HG03342 (cell line): ENCODE measurements around the gene EIF2D.
A peak's percentile ranks its signal among the peaks of the same experiment; 100 is the strongest.

ENCODE experiments used
- ATAC-seq: cut with Tn5 transposase; IDR thresholded peaks from one replicate; pipeline ENCODE4 v1.9.1; 2021; ENCODE audit warnings: mild to moderate bottlenecking, moderate library complexity; ENCODE audit not compliant: unreplicated experiment

EIF2D gene

DNA sequence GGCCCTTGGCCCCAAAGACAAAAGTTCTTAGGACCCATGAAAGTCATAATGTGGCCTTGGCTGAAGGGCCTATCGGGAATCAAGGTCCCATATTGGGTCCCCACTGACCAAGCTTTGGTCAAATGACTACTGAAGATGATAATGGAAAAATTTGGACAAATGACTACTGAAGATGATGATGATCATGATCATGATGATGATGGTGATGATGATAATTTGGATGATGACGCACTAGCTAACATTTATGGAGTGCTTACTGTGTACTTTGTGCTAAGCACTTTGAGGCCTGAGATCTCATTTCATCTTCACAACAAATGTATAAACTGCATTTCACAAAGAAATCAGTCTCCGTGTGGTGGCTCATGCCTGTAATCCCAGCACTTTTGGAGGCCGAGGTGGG lies 39.4 kb downstream of the EIF2D start:
- no peak for ATAC-seq

DNA sequence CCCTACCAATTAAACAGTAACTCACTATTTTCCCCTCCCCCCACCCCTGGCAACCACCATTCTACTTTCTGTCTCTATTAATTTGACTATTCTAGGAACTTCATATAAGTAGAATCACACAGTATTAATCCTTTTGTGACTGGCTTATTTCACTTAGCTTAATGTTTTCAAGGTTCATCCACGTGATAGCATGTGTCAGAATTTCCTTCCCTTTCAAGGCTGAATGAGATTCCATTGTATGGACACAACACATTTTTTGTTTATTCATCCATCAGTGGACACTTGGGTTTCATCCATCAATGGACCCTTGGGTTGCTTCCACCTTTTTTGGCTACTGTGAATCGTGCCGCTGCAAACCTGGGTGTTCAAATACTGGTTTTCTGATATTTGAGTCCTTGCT lies 41.7 kb downstream of the EIF2D start:
- no peak for ATAC-seq

DNA sequence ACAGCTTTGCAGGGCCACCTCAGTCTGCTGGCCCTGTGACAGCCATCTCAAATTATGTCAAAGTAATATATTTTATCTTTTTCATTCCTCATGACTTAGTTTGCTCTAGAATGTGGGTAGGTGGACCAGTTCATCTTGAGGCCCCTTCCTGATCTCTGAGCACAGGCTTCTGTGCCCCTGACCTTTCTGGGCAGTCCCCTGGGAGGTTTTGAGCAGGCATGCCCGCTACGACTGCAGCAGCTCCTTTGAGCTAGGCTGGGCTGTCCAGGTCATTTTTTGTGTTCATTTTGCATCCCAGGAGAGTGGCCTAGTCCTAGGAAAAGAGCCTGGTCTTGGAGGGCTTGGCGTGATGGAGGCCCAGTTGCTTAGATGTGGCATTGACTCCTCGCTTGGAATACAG lies 42.7 kb downstream of the EIF2D start:
- ATAC-seq = no peak

DNA sequence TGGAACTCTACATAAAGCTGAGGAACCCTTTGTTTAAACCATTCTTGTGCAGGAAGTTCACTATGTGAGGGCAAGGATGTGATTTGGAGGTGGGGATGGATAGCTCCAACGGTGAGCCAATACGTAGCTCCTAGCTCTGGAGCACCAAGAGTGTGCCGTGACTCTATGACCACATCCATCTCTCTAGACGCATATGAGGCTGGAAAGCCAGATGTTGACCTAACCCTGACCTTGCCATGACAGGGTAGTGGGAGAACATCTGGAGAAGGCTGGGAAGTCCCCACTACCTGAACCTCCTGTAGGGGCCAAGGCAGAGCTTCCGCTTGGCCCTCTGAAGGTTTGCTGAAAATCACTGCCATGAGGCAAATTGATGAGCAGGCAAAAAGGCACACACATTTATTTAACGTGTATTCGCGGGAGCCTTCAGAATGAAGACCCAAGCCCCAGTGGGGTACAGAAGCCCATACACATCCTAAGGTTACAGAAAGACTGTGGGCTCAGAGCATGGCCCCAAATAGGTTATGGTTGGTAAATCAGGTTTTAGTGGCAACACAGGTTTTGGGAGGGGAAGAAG lies 43.4 kb downstream of the EIF2D start:
- ATAC-seq = no peak

DNA sequence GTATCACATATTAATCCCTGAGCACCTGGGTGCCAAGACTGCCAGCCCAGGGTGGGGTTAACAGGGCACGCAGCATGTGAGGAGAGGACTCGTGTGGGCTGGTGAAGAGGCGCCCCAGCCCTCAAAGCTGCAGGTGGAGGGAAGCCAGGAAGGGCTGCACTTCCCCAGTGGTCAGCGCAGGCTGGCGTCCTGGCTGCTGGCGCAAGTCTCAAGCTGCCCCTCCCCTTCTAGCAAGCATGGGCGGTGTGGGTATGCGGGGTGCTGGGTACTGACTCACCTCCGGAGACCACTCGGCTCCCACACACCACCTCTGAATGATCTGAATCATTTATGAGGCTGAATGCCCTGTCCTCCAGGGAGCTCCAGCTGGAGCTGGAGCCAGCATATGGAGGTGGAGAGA lies 44.0 kb downstream of the EIF2D start:
- no peak for ATAC-seq

DNA sequence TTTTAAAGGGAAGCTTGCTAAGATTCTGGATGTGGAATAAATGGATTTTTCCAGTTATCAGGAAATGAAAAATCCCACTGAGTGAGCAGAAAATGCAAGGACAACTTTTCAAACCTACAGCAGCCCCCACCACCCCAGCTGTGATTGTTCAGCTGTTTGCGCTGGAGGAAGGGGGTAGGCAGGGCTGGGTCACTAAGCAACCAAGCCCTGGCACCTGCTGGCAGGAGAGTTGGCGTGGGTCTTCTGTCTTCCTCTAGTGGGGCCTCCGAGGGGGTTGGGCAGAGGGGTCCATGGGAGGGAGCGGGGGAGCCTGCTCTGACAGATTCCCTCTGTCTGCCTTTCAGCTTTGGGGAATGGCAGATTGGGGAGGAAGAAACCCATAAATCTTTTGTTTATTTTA lies 45.3 kb downstream of the EIF2D start:
- no peak for ATAC-seq

DNA sequence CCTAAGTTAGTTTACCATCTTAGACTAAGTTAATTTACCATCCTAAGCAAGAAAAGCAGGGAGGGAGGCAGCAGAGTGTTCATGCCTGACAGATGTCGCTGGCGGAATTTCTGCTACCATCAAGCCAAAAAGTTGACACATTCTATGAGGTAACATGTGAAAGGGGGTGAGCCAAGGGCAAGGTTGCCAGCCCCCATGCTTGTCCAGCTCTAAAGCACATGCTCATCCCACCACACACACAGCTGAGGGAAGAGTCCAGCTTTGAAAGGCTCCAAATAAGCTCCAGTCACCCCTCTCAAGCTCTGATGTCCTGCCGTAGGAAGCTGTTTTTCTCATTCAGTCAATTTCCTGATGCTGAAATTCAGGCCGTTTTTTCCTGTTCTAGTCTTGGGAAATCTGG lies 46.3 kb downstream of the EIF2D start:
- no peak for ATAC-seq

DNA sequence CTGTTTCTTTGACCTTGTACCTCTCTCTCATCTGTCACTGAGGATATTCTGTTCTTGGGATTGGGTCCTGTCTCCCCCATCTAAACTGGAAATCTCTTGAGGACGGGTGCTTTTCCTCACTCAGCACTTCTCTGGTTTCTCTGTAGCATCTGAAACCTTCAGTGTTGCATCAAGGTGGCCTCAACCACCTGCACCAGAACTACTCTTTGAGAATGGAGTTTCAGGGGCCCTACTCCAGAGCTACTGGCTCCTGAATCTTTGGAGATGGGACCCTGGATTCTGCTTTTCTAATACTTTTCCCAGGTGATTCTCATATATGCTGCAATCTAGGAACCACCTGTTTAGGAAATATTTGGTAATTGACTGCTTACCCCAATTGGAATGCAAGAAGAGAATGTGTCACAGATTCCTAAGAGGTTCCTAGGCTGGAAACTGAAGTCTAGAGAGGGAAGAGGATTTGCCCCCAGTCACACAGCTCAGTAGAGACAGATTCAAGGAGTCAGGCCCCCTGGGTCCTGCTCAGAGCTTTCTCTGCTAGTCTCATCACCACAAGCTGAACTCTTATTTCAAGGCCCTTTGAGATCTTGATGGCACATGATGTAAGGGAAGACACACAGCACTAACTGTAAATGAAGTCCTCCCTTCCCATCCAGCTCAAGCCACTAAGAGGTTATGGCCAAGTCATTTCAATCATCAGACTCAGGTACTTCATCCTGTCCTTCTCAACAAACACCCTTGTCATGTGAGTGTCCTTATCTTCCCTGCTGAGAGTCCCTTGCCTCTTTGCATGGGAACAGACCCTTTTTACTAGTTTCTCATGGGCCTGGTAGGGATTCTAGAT lies 48.7 kb downstream of the EIF2D start:
- peak; percentile 45 for ATAC-seq

DNA sequence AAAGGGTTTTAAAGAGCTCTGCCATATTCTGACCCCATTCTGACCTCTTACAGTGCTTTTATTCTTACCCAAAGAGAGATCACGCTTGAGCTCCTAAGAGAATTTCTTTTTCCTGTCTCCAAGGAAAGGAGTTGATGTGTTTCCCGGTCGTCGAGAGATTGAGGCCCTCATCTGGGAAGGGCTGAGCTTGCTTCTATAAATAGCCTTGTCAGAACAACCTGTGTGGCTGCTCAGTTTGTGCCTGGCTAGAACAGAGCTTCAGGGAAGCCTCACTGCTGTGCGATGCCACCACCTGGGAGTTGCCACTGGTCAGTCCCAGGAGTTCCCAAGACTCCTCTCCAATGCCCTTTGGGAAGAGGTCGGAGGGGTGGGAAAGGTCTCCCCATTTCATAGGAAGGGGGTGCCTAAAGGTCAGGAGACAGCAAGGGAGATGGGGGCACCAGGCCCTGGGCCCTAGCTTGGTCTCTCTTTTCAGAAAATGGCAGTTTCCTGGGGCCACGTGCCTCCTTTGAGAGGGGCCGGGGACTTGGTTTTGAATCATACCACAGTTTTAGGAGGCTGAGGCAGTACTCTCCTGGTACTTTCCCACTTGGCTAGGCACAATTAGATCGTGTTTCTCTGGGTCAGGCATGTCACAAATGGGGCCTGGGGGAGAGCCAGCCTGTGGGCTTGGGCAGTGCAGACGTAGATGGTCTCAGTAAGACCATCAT lies 52.1 kb downstream of the EIF2D start:
- ATAC-seq = no peak

DNA sequence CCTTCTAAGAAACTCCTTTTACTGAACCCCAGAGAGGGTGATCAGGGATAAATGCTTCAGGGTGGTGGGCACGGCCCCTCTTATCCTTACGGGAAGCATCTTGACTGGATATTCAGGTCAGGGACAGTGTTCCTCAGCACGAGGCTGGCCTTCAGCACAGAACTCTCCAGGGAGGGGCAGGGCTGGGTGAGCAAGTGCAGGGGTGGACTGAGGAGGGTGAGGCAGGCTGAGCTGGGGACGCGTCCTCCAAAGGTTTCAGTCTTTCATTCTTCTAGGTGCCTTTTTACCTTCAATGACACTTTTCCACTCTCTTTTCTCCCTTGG lies 52.6 kb downstream of the EIF2D start:
- no peak for ATAC-seq

DNA sequence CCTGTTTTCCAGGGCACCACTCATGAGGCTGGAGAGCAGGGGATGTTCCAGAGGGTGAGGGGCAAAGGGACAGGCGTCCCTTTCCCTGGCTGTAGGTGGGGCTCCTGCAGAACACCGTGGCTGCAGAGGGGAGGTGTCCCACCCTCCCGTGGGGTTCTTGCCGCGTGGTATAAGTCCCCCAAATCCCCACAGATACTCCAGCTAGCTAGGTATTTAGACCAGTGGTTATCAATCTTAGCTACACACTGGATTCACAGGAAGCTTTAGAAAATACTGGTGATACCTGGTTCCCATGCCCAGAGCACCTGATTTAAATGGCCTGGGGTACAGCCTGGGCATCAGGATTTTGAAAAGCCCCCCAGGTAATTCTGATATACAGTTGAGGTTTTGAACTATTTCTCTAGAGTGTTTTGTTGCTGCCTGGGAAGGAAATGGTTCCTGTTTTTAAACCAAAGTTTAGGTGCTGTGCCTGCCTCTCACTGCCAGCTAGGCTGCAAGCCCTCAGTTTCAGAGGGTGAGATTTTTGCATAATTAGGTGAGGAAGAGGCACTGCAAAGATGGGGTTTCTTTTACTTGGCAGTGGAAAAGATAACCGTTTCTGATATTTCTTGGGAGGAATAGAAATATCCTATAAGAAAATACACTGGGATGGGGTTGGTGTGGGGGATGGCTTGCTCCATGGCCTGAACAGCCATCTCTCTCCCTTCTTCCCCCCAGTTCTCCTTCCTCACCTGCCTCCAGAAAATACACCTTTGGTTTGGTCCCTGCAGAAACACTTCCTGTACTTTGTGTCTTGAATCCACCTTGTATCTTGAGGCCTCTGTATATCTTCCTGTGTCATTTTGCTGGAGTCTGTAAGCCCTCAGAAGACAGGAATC lies 53.2 kb downstream of the EIF2D start:
- ATAC-seq = no peak

DNA sequence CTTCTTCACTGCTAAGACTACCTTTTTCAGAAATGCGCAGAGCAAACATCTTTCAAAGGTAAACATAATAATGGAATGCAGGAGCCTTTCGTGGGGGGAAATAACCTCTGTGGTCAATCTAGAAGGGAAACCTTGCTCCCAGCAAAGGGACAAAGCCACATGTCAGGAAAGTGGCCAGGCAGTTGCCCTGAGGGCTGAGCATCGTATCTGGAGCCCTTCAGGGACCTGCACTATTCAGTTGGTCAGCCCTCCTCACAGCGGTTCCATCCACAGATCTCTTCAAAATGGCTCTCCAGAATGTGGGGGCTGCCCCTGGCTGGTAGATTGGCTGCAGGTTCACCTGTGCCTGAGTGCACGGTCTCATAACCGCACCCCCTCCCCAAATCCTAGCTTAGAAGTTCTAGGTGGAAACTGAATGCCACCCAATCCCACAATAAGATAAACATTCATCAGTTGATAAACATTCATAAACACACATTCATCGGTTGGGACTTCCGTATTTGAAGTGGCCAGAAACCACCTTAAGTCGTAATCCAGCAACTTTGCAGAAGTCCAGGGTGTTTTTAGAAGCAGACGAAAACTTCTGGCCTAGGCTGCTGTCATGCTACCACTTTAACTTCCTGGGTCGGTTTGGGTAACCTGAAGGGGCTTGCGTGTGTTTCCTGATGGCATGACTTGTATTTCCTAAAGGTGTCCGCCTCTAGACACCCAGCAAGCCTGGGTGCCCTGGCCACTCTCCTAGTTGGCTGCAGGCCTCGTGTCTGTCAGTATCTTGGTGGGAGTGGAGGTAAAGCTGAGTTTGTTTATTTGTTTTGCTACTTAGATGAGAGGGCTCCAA lies 54.4 kb downstream of the EIF2D start:
- no peak for ATAC-seq

DNA sequence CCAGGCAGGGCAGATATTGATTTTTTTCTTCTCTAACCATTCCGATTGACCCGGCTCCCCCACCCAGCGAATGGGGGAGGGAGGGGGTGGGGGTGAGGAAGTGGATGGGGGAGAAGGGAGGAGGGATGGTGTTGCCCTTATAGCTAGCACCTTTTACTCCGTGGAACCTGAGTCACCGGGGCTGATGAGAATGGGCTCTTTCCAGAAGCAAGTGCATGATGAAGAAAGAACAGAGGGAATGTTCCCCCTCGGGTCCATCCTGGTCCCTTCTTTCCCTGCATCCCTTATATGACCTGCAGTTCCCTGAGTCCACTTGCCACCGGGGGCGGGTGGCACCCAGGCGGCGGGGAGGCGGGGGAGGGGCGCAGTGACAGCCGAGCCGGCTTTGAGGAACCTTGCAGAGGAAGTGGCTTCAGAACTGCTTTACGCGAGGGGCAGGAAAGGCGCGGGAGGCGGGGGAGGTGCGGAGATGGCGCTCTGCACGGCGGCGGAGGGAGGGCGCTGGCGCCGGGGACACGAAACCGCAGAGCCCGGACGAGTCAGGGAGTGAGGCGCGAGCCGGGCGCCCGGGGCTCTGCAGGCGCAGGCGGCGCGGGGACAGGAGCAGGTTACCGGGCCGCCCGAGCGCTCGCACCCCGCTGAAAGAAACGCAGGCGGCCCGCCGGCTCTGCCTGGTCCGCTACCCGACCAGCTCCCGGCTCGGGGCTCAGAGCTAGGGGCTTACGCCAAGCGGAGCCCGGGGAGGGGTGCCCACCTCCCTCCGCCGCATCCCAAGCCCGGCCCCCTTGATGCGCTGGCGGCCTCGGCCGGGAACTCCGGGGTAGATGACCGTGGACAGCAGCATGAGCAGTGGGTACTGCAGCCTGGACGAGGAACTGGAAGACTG lies 55.3 kb downstream of the EIF2D start:
- peak; percentile 47 for ATAC-seq

DNA sequence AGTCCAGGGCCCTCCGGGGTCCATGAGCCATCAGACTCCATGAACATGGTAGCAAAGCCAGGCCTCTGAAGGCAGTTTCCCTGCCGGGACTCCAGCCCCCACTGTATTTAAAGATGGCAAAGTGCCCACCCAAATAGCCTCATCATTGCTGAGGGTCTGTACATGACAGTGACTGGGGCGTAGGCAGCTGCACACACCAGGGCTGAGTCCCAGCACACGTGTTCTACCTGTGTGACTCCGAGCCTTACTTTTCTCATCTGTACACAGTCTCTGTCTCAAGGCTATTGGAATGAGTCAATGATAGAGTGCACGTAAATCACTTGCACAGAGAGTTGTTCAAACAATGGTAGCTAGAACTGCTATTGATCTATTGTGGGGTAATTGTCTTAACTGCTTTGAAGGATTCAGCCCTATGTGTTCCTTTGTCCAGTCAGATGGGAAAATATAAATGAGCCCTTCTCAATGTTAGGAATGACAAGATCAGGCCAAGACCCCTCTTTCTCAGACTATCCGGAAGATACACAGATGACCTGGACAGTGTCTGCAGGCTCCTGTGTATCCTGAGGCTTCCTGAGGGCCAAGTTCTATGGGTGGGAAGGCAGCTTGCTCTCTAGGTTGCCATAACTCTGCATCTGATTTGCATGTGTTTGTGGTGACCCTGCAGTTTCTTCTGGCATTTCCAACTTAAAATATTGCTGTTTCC lies 56.1 kb downstream of the EIF2D start:
- peak; percentile 26 for ATAC-seq

DNA sequence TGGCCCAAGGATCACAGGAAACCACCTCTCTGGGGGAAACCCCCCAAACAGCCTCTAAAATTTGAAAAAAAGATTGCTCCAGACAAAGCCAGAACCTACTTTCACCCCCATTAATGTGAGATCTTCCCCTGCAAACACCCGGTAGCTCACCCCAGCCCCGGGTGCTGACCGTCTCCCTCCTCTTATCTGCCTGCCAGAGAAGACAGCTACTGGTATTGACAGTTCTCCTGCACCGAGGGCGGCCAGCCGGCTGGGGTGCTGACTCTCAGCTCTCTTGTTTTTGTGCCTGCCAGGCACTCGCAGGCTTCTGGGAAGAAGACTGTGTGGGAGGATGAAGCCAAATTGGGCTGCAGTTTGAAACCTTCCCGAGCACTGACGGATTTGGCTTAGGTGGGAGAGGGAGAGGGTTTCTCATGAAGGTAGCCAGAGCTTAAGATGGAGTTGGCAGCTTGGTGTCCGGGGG lies 56.8 kb downstream of the EIF2D start:
- no peak for ATAC-seq

DNA sequence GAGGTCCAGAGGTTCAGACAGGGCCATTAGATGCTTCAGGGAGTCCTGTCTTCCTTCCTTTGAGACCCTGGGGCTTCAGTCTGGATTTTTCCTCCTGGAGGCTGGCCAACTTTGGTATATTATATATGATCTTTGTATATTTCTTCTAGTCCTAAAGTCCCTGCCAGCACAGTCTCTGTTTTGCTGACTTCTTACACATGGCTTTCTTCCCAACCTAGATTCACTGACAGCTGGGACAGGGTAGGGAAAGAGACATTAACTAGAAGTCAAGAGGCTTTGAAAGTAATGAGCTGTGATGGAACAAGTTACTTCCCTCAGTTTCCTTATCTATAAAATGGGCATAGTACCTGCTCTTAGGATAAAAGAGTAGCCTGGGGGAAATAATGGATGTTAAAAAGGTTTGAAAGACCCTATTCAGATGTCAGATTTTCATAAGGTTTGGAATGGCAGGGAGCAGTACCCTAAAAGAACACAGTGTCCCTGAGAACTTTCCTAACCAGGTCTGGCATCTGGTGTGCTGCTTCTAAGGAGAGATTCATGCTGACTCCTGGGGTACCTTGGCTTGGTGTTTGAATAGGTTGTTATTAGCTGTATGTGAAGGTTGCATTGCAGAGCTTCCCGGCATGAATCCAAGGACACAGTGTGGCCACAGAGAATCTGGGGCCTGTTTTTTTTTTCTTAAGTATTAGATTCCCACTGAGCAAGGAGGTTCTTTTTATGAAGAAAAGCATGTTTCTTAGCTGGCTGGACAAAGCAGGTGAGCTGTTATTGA lies 57.4 kb downstream of the EIF2D start:
- ATAC-seq = no peak

DNA sequence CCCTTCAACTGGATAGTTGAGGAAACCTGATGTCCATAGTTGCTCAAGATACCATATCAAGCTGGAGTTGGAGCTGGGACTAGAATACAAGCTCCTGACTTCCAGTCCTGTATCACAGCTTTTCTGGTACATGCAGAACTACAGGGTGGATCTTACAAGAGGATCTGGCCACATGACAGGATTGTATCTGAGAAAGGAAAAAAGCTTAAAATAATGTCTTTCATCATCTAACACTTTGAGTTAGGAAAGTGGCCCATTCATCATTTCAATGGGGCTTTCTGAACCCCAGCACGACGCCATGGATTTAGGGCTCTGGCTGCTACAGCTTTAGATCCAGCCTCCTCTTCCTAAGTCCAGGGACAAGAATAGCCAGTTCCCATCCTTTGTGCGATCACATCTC lies 58.1 kb downstream of the EIF2D start:
- ATAC-seq = no peak

DNA sequence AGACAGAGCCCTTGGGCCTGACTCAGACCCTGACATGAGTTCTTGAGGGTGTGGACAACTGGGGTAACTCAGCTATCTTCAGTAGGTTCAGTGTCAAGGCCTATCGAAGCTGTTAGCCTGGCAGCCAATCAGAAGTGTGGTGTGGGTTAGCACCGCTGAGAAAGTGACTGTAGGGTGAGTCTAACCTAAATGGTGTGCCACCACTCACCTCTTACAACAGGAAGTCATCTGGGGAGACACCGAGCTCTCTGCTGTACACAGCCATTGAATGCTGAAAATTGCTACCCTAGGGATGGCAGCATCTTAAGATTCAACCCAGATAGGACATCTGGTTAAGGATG lies 60.3 kb downstream of the EIF2D start:
- ATAC-seq = no peak
